RWPE2 (cell line): ENCODE data around the gene ARHGAP15.
"Not testable (repeated sequence)": the region's sequence is repeated elsewhere in the genome, so short reads cannot be mapped to it uniquely, and the experiment has no call there.

Source experiments
- ATAC-seq: fragments of 200-7000 bp; cut with Tn5 transposase; 3 replicates; pipeline ENCODE4 v1.9.1; 2021; ENCODE audit warnings: low read depth
- DNase-seq: peaks from one replicate; pipeline ENCODE4 v3.0.0-alpha.2; 2020; ENCODE audit warnings: low spot score
- H3K27ac ChIP-seq: fragments of 450-650 bp; 2 replicates; pipeline ENCODE4 v1.5.1; 2017; ENCODE audit warnings: mild to moderate bottlenecking; ENCODE audit not compliant: poor library complexity, severe bottlenecking
- H3K27me3 ChIP-seq: fragments of 250-450 bp; sonication (Bioruptor Pico); 2 replicates; pipeline ENCODE4 v1.5.1; 2021; ENCODE audit warnings: mild to moderate bottlenecking, moderate library complexity; ENCODE audit not compliant: insufficient read depth, poor library complexity, severe bottlenecking
- H3K36me3 ChIP-seq: fragments of 250-450 bp; sonication (Bioruptor Pico); 2 replicates; pipeline ENCODE4 v1.5.1; 2020; ENCODE audit warnings: low read depth, mild to moderate bottlenecking, moderate library complexity
- H3K4me1 ChIP-seq: fragments of 250-450 bp; sonication (Bioruptor Pico); 2 replicates; pipeline ENCODE4 v1.5.1; 2021; ENCODE audit warnings: mild to moderate bottlenecking, moderate library complexity; ENCODE audit not compliant: insufficient read depth, poor library complexity, severe bottlenecking
- H3K4me3 ChIP-seq: fragments of 250-450 bp; sonication (Bioruptor Pico); 2 replicates; pipeline ENCODE4 v1.5.1; 2021; ENCODE audit warnings: mild to moderate bottlenecking, moderate library complexity; ENCODE audit not compliant: severe bottlenecking
- H3K9me3 ChIP-seq: fragments of 250-450 bp; sonication (Bioruptor Pico); 2 replicates; pipeline ENCODE4 v1.5.1; 2021; ENCODE audit warnings: mild to moderate bottlenecking, moderate library complexity; ENCODE audit not compliant: severe bottlenecking
- TF ChIP-seq, protein P1 (sequence below): fragments of 450-650 bp; IDR thresholded peaks from one replicate; pipeline ENCODE4 v1.5.1; 2017; ENCODE audit warnings: mild to moderate bottlenecking, moderate library complexity; ENCODE audit not compliant: poor library complexity, severe bottlenecking

Gene ARHGAP15

DNA sequence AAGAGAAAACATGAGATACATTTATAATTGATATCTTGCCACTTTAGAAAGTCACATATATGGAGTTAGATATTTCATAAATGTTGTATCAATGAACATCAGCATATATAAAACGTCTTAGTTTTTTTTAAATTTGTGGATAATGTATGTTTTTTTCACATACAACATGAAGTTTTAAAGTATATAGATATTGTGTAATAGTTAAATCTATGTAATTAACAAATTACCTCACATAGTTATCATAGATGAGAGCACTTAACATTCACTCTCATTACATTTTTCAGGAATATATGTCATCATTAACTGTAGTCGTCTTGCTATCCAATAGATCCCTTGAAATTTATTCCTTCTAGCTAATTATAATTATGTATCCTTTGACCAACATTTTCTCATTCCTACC is 406.6 kb downstream of the ARHGAP15 start:
- ATAC-seq (no peak), DNase-seq (no peak)
- Histone ChIP-seq H3K9me3 (no peaks in the 10 kb centered on the region), H3K27ac (no peak overlapping the region), H3K36me3 (no peaks in the 10 kb centered on the region), H3K27me3 (no peaks in the 10 kb centered on the region), H3K4me3 (no peak overlapping the region), H3K4me1 (no peaks in the 10 kb centered on the region)
- TF ChIP-seq, protein P1, sequence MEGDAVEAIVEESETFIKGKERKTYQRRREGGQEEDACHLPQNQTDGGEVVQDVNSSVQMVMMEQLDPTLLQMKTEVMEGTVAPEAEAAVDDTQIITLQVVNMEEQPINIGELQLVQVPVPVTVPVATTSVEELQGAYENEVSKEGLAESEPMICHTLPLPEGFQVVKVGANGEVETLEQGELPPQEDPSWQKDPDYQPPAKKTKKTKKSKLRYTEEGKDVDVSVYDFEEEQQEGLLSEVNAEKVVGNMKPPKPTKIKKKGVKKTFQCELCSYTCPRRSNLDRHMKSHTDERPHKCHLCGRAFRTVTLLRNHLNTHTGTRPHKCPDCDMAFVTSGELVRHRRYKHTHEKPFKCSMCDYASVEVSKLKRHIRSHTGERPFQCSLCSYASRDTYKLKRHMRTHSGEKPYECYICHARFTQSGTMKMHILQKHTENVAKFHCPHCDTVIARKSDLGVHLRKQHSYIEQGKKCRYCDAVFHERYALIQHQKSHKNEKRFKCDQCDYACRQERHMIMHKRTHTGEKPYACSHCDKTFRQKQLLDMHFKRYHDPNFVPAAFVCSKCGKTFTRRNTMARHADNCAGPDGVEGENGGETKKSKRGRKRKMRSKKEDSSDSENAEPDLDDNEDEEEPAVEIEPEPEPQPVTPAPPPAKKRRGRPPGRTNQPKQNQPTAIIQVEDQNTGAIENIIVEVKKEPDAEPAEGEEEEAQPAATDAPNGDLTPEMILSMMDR: no peak

DNA sequence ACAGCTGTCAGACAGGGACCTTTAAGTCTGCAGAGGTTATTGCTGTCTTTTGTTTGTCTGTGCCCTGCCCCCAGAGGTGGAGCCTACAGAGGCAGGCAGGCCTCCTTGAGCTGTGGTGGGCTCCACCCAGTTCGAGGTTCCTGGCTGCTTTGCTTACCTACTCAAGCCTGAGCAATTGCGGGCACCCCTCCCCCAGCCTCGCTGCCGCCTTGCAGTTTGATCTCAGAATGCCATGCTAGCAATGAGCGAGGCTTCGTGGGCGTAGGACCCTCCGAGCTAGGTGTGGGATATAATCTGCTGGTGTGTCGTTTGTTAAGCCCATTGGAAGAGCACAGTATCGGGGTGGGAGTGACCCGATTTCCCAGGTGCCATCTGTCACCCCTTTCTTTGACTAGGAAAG is 412.7 kb downstream of the ARHGAP15 start:
- not testable (repeated sequence) for H3K9me3 ChIP-seq, H3K4me3 ChIP-seq, H3K27me3 ChIP-seq, ATAC-seq, H3K36me3 ChIP-seq, H3K27ac ChIP-seq, DNase-seq, H3K4me1 ChIP-seq

DNA sequence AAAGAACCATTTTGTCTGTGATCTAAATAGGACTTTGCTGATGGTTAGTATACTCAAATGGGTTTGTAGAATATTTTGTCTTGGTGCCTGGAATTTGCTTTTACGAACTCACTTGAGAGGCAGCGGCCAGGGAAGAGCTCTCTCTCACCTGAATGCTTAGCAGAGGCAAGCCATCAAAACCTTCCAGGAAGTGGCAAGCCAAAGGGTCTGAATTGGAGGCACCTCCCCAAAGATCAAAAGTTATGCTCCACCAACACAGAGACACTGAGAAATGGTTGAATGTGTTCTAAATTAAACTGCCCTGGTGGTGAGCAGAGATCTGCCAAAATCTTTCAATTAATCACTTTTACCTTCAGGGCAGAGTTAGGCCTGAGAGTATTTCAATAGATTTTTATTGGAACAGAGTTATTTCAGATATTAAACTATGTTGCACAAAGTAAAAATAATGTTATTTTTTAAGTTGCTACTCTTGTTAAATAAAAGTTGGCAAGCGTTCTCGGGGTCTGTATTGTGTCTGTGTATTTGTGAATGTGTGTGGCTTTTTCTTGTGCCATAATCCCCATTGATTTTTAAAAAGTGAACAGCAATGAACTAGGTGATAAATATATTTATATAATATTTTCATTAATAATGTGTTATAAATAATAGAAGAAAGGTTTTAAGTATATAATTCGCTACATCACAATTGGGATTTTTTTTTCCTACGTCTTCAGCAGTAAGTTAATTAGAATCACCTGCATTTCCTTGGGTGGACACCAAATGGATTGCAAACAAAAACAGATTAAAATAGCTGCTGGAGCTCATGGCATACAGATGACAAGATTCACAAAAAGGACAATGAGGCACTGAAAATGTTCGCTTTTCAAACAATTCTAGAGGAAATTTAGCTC is 416.1 kb downstream of the ARHGAP15 start:
- H3K9me3 ChIP-seq: no peaks in the 10 kb centered on the region
- DNase-seq: no peak
- H3K4me3 ChIP-seq: no peak overlapping the region
- TF ChIP-seq, protein P1: no peak
- H3K27ac ChIP-seq: no peak overlapping the region
- no peak for ATAC-seq
- no peaks in the 10 kb centered on the region for H3K27me3 ChIP-seq
- no peaks in the 10 kb centered on the region for H3K36me3 ChIP-seq
- H3K4me1 ChIP-seq: no peaks in the 10 kb centered on the region

DNA sequence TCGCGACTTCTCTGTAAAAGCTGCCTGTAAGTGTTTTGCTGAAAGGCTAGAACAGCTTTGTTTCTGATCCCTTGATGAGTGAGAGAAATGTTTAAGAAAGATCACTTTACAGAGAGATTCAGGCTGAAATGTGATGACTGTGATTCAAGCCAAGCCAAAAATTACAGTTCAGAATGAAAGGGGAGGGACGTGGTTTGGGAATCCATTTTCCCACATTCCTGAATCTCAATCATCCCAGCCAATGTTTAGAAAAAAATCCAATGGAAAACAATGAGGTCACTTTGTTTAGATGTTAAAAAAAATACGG is 416.7 kb downstream of the ARHGAP15 start:
- Histone ChIP-seq H3K27me3 (no peaks in the 10 kb centered on the region), H3K4me1 (no peaks in the 10 kb centered on the region), H3K36me3 (no peaks in the 10 kb centered on the region), H3K4me3 (no peak overlapping the region), H3K9me3 (no peaks in the 10 kb centered on the region), H3K27ac (no peak overlapping the region)
- no peak for DNase-seq
- TF ChIP-seq, protein P1: no peak
- no peak for ATAC-seq

DNA sequence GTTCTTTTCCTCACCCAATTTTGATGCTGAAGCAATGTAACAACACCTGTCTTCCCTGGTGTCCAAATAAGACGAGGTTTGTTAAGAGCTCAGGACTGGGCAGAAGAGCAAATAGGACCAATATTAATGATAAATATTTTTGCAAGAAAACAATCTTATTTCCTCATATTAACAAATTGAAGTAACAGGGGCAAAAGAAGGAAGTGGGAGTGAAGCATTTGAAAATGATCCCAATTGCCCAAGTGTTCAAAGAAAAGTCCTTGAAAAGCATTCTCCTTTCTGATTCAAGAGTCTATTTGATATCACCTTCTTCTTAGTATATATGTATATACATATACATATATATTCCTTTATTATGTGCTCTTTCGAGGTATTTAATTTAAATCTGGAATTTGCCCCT is 418.8 kb downstream of the ARHGAP15 start:
- Histone ChIP-seq H3K36me3 (no peaks in the 10 kb centered on the region), H3K4me1 (no peaks in the 10 kb centered on the region), H3K27me3 (no peaks in the 10 kb centered on the region), H3K27ac (no peak overlapping the region), H3K9me3 (no peaks in the 10 kb centered on the region), H3K4me3 (no peak overlapping the region)
- TF ChIP-seq, protein P1: no peak
- ATAC-seq (no peak), DNase-seq (no peak)
